ENCODE data around the gene KIF6.

KIF6 gene

DNA sequence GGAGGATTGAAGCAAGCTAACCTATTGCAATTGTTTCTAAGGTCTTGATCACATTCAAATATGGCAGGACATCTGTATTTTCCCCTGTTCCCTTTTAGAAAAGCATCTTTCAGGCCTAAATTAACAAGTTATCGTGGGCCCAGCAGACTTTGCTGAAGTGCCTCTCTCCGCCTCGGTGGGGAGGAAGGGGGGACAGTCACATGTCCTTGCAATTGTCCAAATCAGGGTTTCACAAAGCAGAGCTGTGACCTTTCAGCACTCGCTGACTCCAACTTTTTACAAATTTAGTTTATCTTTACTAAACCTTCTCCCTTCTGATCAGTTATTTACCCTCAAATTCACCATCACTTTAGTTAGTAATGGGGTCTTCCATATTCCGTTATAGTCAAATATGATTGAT lies 328.4 kb downstream of the KIF6 start:
- ChIA-PET CTCF (no interaction called here), POLR2A (no interaction called here)
- TF ChIP-seq, protein P1, sequence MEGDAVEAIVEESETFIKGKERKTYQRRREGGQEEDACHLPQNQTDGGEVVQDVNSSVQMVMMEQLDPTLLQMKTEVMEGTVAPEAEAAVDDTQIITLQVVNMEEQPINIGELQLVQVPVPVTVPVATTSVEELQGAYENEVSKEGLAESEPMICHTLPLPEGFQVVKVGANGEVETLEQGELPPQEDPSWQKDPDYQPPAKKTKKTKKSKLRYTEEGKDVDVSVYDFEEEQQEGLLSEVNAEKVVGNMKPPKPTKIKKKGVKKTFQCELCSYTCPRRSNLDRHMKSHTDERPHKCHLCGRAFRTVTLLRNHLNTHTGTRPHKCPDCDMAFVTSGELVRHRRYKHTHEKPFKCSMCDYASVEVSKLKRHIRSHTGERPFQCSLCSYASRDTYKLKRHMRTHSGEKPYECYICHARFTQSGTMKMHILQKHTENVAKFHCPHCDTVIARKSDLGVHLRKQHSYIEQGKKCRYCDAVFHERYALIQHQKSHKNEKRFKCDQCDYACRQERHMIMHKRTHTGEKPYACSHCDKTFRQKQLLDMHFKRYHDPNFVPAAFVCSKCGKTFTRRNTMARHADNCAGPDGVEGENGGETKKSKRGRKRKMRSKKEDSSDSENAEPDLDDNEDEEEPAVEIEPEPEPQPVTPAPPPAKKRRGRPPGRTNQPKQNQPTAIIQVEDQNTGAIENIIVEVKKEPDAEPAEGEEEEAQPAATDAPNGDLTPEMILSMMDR (IDR thresholded peaks at IDR 0.05; ENCODE audit: control extremely low read depth, extremely low read depth, low read depth, missing control alignments): no peak

GRCh38 chr6:39393075-39393474 lies 332.1 kb downstream of the KIF6 start:
- TF ChIP-seq, protein P1 (IDR thresholded peaks at IDR 0.05; ENCODE audit: control extremely low read depth, extremely low read depth, low read depth, missing control alignments): no peak
- ChIA-PET CTCF (no interaction called here), POLR2A (no interaction called here)

More for the DNA sequence above, 328.4 kb downstream of the KIF6 start:
- DNase-seq (ENCODE audit: extremely low spot score): no peak

DNA sequence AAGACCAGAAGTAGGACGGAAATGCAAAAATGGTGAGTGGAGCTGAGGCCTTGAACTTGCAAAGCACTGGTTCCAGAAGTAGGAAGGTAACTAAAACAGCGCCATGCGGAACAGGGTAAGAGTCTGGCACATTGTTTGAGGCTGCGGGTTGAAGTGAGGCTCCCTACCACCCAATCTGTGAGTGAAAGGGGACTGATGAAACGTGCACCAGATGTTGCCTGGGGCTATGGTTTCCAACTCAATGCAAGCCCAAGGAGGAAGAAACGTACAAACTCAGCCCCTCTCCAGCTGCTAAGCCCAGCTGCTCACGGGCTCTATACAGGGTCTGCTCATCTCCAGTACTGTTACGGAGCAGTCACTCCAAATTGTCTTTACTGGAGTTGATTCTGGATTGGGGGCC lies 334.0 kb downstream of the KIF6 start:
- TF ChIP-seq, protein P1 (IDR thresholded peaks at IDR 0.05; ENCODE audit: control extremely low read depth, extremely low read depth, low read depth, missing control alignments): no peak
- no peak for DNase-seq (ENCODE audit: extremely low spot score)
- ChIA-PET POLR2A (no interaction called here), CTCF (no interaction called here)

More at GRCh38 chr6:39393075-39393474, 332.1 kb downstream of the KIF6 start:
- no peak for DNase-seq (ENCODE audit: extremely low spot score)

DNA sequence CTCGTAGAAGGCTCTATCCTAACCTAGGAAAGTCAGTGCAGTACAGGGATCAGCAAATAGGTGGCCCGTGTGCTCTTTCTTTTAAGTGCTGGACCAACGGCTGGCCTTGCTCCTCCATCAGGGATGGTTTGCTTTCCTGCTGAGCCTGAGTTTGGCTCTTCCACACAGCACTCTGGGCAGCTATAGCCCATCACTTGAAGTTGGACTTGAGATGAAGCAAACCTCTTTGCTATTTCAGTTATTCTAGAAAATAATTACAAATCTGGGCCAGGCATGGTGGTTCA lies 335.8 kb downstream of the KIF6 start:
- ChIA-PET POLR2A (no interaction called here), CTCF (interaction anchor here (0.9 to 1.2 kb wide), 2 partner anchors 11 to 905 kb away, joined by 3 read pairs; no protein-coding TSS in a partner anchor)
- TF ChIP-seq, protein P1 (IDR thresholded peaks at IDR 0.05; ENCODE audit: control extremely low read depth, extremely low read depth, low read depth, missing control alignments): no peak
- no peak for DNase-seq (ENCODE audit: extremely low spot score)

- DNase-seq (ENCODE audit: extremely low spot score): peak; percentile 26
- CTCF ChIA-PET: interaction anchor here (1.2 kb wide), 1 partner anchor 906 kb away, joined by 3 read pairs; no protein-coding TSS in a partner anchor
- POLR2A ChIA-PET: no interaction called here
- TF ChIP-seq, protein P1 (IDR thresholded peaks at IDR 0.05; ENCODE audit: control extremely low read depth, extremely low read depth, low read depth, missing control alignments): no peak
Measured at GRCh38 chr6:39388606-39389483, 336.4 kb downstream of the KIF6 start.

- DNase-seq (ENCODE audit: extremely low spot score): no peak
- TF ChIP-seq, protein P1 (IDR thresholded peaks at IDR 0.05; ENCODE audit: control extremely low read depth, extremely low read depth, low read depth, missing control alignments): no peak
- CTCF ChIA-PET: no interaction called here
- POLR2A ChIA-PET: no interaction called here
Measured at GRCh38 chr6:39387785-39388184, 337.4 kb downstream of the KIF6 start.
